Gastroesophageal sphincter (tissue), 3 donors: Measurements from ENCODE around the gene ABHD6.

Experiments used
- POLR2A ChIP-seq, 2 donors: fragments of 450-650 bp; IDR thresholded peaks; one replicate each; pipeline ENCODE4 v1.6.1; 2017; ENCODE audit warnings: antibody characterized with exemption in 2 of 2, mild to moderate bottlenecking in 2 of 2, moderate library complexity in 1 of 2
- POLR2AphosphoS5 ChIP-seq: sonication (generic); formaldehyde crosslinking; IDR thresholded peaks from one replicate; pipeline ENCODE4 v1.6.1; 2017; ENCODE audit warnings: antibody characterized with exemption
- TF ChIP-seq, protein P1 (sequence below), 4 experiments: fragments of 200-600 bp in 2 of 4; fragments of 450-650 bp in 2 of 4; sonication (generic) in 1 of 4; IDR thresholded peaks; one replicate each; pipeline ENCODE4 v1.5.1; 2017 to 2019; ENCODE audit warnings: antibody characterized with exemption in 4 of 4, mild to moderate bottlenecking in 2 of 4, moderate library complexity in 2 of 4

DNA sequence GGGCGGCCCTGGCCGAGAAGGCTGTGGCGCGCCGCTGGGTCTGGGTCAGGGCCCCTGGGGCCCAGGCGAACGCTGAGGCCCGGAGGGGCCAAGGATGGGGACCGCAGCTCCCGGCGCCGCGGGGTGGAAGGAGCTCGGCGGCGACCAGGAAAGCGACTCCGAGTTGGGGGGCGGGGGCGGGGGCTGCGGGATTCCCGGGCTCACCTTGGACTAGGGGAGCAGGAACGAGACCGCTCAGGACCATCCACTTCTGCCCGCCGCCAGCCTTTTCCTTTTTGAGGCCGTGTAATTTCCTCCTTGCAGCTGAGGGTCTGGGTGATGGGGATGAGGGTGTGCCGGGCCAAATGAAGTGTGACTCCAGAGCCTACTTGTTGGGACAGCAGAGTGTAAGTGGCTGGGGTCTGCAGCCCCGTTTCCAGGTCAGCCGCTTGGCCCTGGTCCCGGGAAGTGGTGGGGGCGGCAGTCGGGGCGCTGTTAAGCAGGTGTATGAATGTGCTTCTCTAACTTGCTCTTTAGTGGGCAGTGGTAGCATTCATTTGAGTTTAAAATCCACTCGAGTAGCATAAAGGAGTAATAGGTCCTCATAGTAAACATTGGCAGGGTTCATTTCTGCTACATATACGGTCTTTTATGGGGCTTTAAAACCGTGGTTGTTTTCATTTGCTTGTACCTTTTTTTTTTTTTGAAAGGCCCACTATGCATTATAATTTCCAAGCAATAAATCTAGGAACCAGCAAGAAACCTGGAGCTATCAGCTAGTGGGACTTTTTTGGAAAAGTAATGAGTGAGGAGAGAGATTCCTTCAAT lies 95.8 kb downstream of the ABHD6 start:
- TF ChIP-seq POLR2AphosphoS5 (no peak), POLR2A (IDR thresholded peaks at IDR 0.05) (no peak)
- TF ChIP-seq, protein P1, sequence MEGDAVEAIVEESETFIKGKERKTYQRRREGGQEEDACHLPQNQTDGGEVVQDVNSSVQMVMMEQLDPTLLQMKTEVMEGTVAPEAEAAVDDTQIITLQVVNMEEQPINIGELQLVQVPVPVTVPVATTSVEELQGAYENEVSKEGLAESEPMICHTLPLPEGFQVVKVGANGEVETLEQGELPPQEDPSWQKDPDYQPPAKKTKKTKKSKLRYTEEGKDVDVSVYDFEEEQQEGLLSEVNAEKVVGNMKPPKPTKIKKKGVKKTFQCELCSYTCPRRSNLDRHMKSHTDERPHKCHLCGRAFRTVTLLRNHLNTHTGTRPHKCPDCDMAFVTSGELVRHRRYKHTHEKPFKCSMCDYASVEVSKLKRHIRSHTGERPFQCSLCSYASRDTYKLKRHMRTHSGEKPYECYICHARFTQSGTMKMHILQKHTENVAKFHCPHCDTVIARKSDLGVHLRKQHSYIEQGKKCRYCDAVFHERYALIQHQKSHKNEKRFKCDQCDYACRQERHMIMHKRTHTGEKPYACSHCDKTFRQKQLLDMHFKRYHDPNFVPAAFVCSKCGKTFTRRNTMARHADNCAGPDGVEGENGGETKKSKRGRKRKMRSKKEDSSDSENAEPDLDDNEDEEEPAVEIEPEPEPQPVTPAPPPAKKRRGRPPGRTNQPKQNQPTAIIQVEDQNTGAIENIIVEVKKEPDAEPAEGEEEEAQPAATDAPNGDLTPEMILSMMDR (IDR thresholded peaks at IDR 0.05), result peak in 1 of 4 experiments; percentile 27
